Heart left ventricle (tissue), 16 donors: Measurements from ENCODE around the gene RASGEF1C. TPM values are rescaled to one million over a fixed set of nuclear protein-coding genes. Genes with fewer than 3 reads are reported as not detected.

Experiments
- ATAC-seq, 4 donors: fragments of 200-7000 bp; cut with Tn5 transposase; one replicate each; pipeline ENCODE4 v1.9.1; 2020 to 2022; ENCODE audit warnings: moderate library complexity in 4 of 4, mild to moderate bottlenecking in 3 of 4, moderate number of reproducible peaks in 1 of 4
- DNase-seq, 5 donors: peaks; one replicate each; pipeline ENCODE4 v3.0.0-alpha.2; 2020
- H3K27ac ChIP-seq, 12 donors: fragments of 200-600 bp; sonication (generic) in 4 of 12; one replicate each; pipeline versions ENCODE4 v1.5.0 to v1.8.0; 2016 to 2022; ENCODE audit warnings: mild to moderate bottlenecking in 2 of 12
- H3K27me3 ChIP-seq, 9 donors: fragments of 200-600 bp; sonication (generic) in 2 of 9; one replicate each; pipeline versions ENCODE4 v1.5.1 to v1.8.0; 2016 to 2022; ENCODE audit warnings: mild to moderate bottlenecking in 3 of 9
- H3K36me3 ChIP-seq, 9 donors: fragments of 200-600 bp; sonication (generic) in 2 of 9; one replicate each; pipeline versions ENCODE4 v1.5.0 to v1.8.0; 2018 to 2022; ENCODE audit warnings: mild to moderate bottlenecking in 2 of 9
- H3K4me1 ChIP-seq, 12 donors: fragments of 200-600 bp; sonication (generic) in 4 of 12; one replicate each; pipeline versions ENCODE4 v1.5.0 to v1.8.0; 2016 to 2022; ENCODE audit warnings: mild to moderate bottlenecking in 3 of 12
- H3K4me3 ChIP-seq, 12 donors: fragments of 200-600 bp; sonication (generic) in 4 of 12; one replicate each; pipeline versions ENCODE4 v1.5.0 to v1.8.0; 2017 to 2022; ENCODE audit warnings: mild to moderate bottlenecking in 9 of 12, moderate library complexity in 4 of 12
- H3K9me3 ChIP-seq, 12 donors: fragments of 200-600 bp; sonication (generic) in 4 of 12; one replicate each; pipeline versions ENCODE4 v1.5.0 to v1.8.0; 2016 to 2022; ENCODE audit warnings: mild to moderate bottlenecking in 1 of 12
- CTCF ChIP-seq, 12 donors: fragments of 200-600 bp; sonication (generic) in 4 of 12; IDR thresholded peaks; one replicate each; pipeline versions ENCODE4 v1.5.0 to v1.8.0; 2018 to 2022; ENCODE audit warnings: antibody characterized with exemption in 12 of 12, mild to moderate bottlenecking in 5 of 12
- POLR2A ChIP-seq, 2 donors: fragments of 450-650 bp; IDR thresholded peaks; one replicate each; pipeline ENCODE4 v1.6.1; 2017; ENCODE audit warnings: antibody characterized with exemption in 2 of 2, mild to moderate bottlenecking in 2 of 2, moderate library complexity in 2 of 2
- WGBS, 4 donors: extraction: QIAGEN DNeasy Blood & Tissue Kit in 2 of 4; methylation state at CpG; one replicate each; pipeline versions ENCODE4 v1.1.5 to v1.1.7; 2013 to 2018; 5-methylcytosine and 5-hydroxymethylcytosine counted together
- intact Hi-C, 10 donors: fragments of 100-400 bp; cut with DNase I; formaldehyde crosslinking; loops; one replicate each; pipeline versions ENCODE4 v1.11.1 to v1.14.2; 2022
- polyA plus RNA-seq, 2 donors: library from polyadenylated mRNA; stranded (reverse); fragments of 200-250 nt; gene quantifications; one replicate each; pipeline ENCODE4 v1.2.3, GENCODE V29; 2013
- total RNA-seq, 9 donors: library from RNA; depleted of rRNA in 2 of 9; stranded (reverse); fragments of >200 nt in 2 of 9; fragmentation: NEBNext Ultra II Directional in 3 of 9; extraction: Animal tissue kit (Norgen Biotek cat#: 25700) in 3 of 9; gene quantifications; one replicate each; pipeline versions ENCODE4 v1.1.0 to v1.2.4, GENCODE V29; 2016 to 2023
- donor health status: ischemic (EF 13 %, LVEDD 7.1; RV severe dilation, severe dysfunction).
- donor health status: healthy with polysubstance abuse.
- donor health status: DM: no; HTN: yes; CAD: no.
- donor health status: DM: no; HTN: no; CAD: no.
- donor health status: ischemic (EF 25% LVEDD 6.9; RV normal size, moderate dysfunction).
- donor health status: ischemic (EF 25% LVEDD 5.7; RV mildly dilated, moderate dysfunction).
- donor health status: healthy.
- donor health status: DM: yes; HTN: yes; CAD: no.
- donor health status: ischemic (EF 35%, LVEDD 5.7; RV mildly dilated, moderate dysfunction).
- donor health status: nonischemic (EF 11% LVEDD 7.7; RV severe dilation, severe dysfunction).
- donor health status: DM: yes; HTN: yes; CAD: no.
- donor health status: PGD.
- donor health status: ischemic (EF 29% LVEDD 5.4; RV normal size, mild dysfunction).
- donor health status: nonischemic (EF 23%, LVEDD 6.1; RV moderate dilation, normal function).

The RASGEF1C gene
- total and polyA plus RNA-seq, 11 donors, result 0.14 to 0.75 (median 0.19) TPM; not detected in 4

GRCh38 chr5:180201051-180201987 is 7.7 kb downstream of the RASGEF1C start:
- 71 to 75% (median 74%) methylated on average over 23 of the region's 23 CpGs for WGBS, 4 donors
- peaks cover 0 to 41% (median 6%) of the 10 kb centered on the region in 9 donors for H3K27me3 ChIP-seq
- H3K4me1 ChIP-seq, result no peaks in the 10 kb centered on the region

GRCh38 chr5:180199390-180199789 is 9.6 kb downstream of the RASGEF1C start:
- H3K4me1 ChIP-seq, result no peaks in the 10 kb centered on the region
- 64 to 70% (median 65%) methylated on average over 8 of the region's 8 CpGs for WGBS, 4 donors
- ATAC-seq (no peak), DNase-seq (no peak)
- H3K27ac ChIP-seq, result no peak overlapping the region
- H3K36me3 ChIP-seq, result no peaks in the 10 kb centered on the region
- peaks cover 0 to 33% (median 3%) of the 10 kb centered on the region in 9 donors for H3K27me3 ChIP-seq
- H3K9me3 ChIP-seq, result no peaks in the 10 kb centered on the region
- intact Hi-C loops, result no loop called here
- TF ChIP-seq POLR2A (IDR thresholded peaks at IDR 0.05) (no peak), CTCF (IDR thresholded peaks at IDR 0.05) (no peak)
- no peak overlapping the region for H3K4me3 ChIP-seq

More at GRCh38 chr5:180201051-180201987, 7.7 kb downstream of the RASGEF1C start:
- H3K36me3 ChIP-seq, result no peaks in the 10 kb centered on the region
- ATAC-seq (no peak), DNase-seq (no peak)
- H3K27ac ChIP-seq, result no peak overlapping the region
- TF ChIP-seq CTCF (IDR thresholded peaks at IDR 0.05) (peak in 4 of 12 donors; percentile 20 to 24 (median 20)), POLR2A (IDR thresholded peaks at IDR 0.05) (no peak)
- H3K4me3 ChIP-seq, result no peak overlapping the region
- intact Hi-C loops, result loop anchor here in 1 of 10 donors (10.0 kb wide), 1 partner anchor 77 kb away; no protein-coding TSS in a partner anchor
- H3K9me3 ChIP-seq, result no peaks in the 10 kb centered on the region

- TF ChIP-seq CTCF (IDR thresholded peaks at IDR 0.05) (no peak), POLR2A (IDR thresholded peaks at IDR 0.05) (no peak)
- no peaks in the 10 kb centered on the region for H3K9me3 ChIP-seq
- no peaks in the 10 kb centered on the region for H3K36me3 ChIP-seq
- DNase-seq, result no peak
- peaks cover 0 to 21% (median 0%) of the 10 kb centered on the region in 9 donors for H3K27me3 ChIP-seq
- H3K4me3 ChIP-seq, result no peak overlapping the region
- intact Hi-C loops, result no loop called here
- no peak overlapping the region for H3K27ac ChIP-seq
- no peak for ATAC-seq
- 93 to 98% (median 95%) methylated on average over 4 of the region's 4 CpGs for WGBS, 4 donors
- no peaks in the 10 kb centered on the region for H3K4me1 ChIP-seq
These were observed 10.8 kb downstream of the RASGEF1C start for GRCh38 chr5:180198208-180198607.

- no peak for DNase-seq
- WGBS, 4 donors, result 72 to 81% (median 76%) methylated on average over 12 to 14 of the region's 14 CpGs
- intact Hi-C loops, result no loop called here
- TF ChIP-seq CTCF (IDR thresholded peaks at IDR 0.05), result no peak
- no peak for TF ChIP-seq POLR2A (IDR thresholded peaks at IDR 0.05)
- no peak overlapping the region for H3K4me3 ChIP-seq
- H3K36me3 ChIP-seq, result no peaks in the 10 kb centered on the region
- ATAC-seq, result no peak
- no peaks in the 10 kb centered on the region for H3K4me1 ChIP-seq
- H3K27ac ChIP-seq, result no peak overlapping the region
- peaks cover 0 to 18% (median 0%) of the 10 kb centered on the region in 9 donors for H3K27me3 ChIP-seq
- H3K9me3 ChIP-seq, result no peaks in the 10 kb centered on the region
These were observed 11.9 kb downstream of the RASGEF1C start for GRCh38 chr5:180197016-180197702.
